ENCODE measurements around the gene LDLR. TPM values are rescaled to one million over a fixed set of nuclear protein-coding genes. Genes with fewer than 3 reads are reported as not detected.

Gene LDLR
- total RNA-seq, 1 donor from 2014 or later, result 242 TPM

DNA sequence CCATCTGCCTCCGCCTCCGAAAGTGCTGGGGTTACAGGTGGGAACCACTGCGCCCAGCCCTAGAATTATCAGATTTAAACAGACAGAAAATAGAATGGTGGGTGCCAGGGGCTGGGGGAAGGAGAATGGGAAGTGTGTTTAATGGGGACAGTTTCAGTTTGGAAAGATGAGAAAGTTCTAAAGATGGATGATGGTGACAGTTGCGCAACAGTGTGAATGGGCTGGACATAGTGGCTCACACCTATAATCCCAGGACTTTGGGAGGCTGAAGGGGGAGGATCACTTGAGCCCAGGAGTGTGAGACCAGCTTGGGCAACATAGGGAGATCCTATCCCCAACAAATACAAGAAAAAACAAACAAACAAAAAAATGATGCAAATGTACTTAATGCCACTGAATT lies 92.2 kb downstream of the LDLR start:
- peaks cover 17% of the 10 kb centered on the region for H3K4me1 ChIP-seq
- DNase-seq (no peak), ATAC-seq (no peak)
- intact Hi-C loops (cut with DNase I), result no loop called here
- H3K36me3 ChIP-seq, result peaks cover 62% of the 10 kb centered on the region
- no peaks in the 10 kb centered on the region for H3K27me3 ChIP-seq
- TF ChIP-seq, protein P1, sequence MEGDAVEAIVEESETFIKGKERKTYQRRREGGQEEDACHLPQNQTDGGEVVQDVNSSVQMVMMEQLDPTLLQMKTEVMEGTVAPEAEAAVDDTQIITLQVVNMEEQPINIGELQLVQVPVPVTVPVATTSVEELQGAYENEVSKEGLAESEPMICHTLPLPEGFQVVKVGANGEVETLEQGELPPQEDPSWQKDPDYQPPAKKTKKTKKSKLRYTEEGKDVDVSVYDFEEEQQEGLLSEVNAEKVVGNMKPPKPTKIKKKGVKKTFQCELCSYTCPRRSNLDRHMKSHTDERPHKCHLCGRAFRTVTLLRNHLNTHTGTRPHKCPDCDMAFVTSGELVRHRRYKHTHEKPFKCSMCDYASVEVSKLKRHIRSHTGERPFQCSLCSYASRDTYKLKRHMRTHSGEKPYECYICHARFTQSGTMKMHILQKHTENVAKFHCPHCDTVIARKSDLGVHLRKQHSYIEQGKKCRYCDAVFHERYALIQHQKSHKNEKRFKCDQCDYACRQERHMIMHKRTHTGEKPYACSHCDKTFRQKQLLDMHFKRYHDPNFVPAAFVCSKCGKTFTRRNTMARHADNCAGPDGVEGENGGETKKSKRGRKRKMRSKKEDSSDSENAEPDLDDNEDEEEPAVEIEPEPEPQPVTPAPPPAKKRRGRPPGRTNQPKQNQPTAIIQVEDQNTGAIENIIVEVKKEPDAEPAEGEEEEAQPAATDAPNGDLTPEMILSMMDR (IDR thresholded peaks at IDR 0.05), result no peak
- H3K4me3 ChIP-seq, result no peak overlapping the region
- H3K9me3 ChIP-seq, result no peaks in the 10 kb centered on the region
- peak overlapping the region; percentile 6 for H3K27ac ChIP-seq

Small RNA genes lying within 50 kb of the gene (microRNA-seq; reads per million reads assigned to microRNA genes)
- 0.50 reads per million for gene MIR6886 (ENCODE audit: borderline microRNAs expressed)

Other genes starting within 250 kb of the LDLR start
- gene C19orf38, start 241.0 kb upstream of the LDLR start, total RNA-seq, result 7.4 TPM
- gene CARM1, start 217.9 kb upstream of the LDLR start, total RNA-seq, result 25.5 TPM
- gene YIPF2, start 160.8 kb upstream of the LDLR start, total RNA-seq, result 51.3 TPM
- gene TIMM29, start 160.7 kb upstream of the LDLR start, total RNA-seq, result 17.7 TPM
- 95.6 TPM for gene SMARCA4, start 128.4 kb upstream of the LDLR start, total RNA-seq
- gene SPC24, start 66.3 kb downstream of the LDLR start, total RNA-seq, result 1.1 TPM
- 268 TPM for gene KANK2, start 108.1 kb downstream of the LDLR start, total RNA-seq
- gene ANGPTL8, start 150.2 kb downstream of the LDLR start, total RNA-seq, result not detected
- gene DOCK6, start 173.1 kb downstream of the LDLR start, total RNA-seq, result 138 TPM
- gene TSPAN16, start 206.7 kb downstream of the LDLR start, total RNA-seq, result not detected